ENCODE data around the gene IFITM2.
"Not testable (repeated sequence)": the region's sequence is repeated elsewhere in the genome, so short reads cannot be mapped to it uniquely, and the experiment has no call there.

Gene IFITM2

GRCh38 chr11:308740-309665 is 1.4 kb downstream of the IFITM2 start:
- DNase-seq (ENCODE audit: low read depth, low spot score): not testable (repeated sequence)

GRCh38 chr11:309979-310572 is 2.5 kb downstream of the IFITM2 start:
- not testable (repeated sequence) for DNase-seq (ENCODE audit: low read depth, low spot score)

- DNase-seq (ENCODE audit: low read depth, low spot score): not testable (repeated sequence)
Measured at GRCh38 chr11:311013-311748, 3.6 kb downstream of the IFITM2 start.

- DNase-seq (ENCODE audit: low read depth, low spot score): no peak
Measured at GRCh38 chr11:312092-312816, 4.6 kb downstream of the IFITM2 start.

- no peak for DNase-seq (ENCODE audit: low read depth, low spot score)
Measured at GRCh38 chr11:313304-313786, 5.7 kb downstream of the IFITM2 start.

- no peak for DNase-seq (ENCODE audit: low read depth, low spot score)
Measured at GRCh38 chr11:313787-314553, 6.4 kb downstream of the IFITM2 start, which contains the start of gene IFITM1. Gene IFITM1, plus strand, starts transcription at chr11:314040. Its CDS starts 131 bp downstream, at chr11:314171.

- DNase-seq (ENCODE audit: low read depth, low spot score): not testable (repeated sequence)
Measured at GRCh38 chr11:314554-314875, 6.9 kb downstream of the IFITM2 start.

GRCh38 chr11:315051-315481 is 7.5 kb downstream of the IFITM2 start:
- DNase-seq (ENCODE audit: low read depth, low spot score): no peak

GRCh38 chr11:315516-315994 is 7.9 kb downstream of the IFITM2 start:
- DNase-seq (ENCODE audit: low read depth, low spot score): no peak

GRCh38 chr11:316031-316701 is 8.6 kb downstream of the IFITM2 start:
- no peak for DNase-seq (ENCODE audit: low read depth, low spot score)

GRCh38 chr11:316891-317301 is 9.3 kb downstream of the IFITM2 start:
- DNase-seq (ENCODE audit: low read depth, low spot score): no peak

- DNase-seq (ENCODE audit: low read depth, low spot score): not testable (repeated sequence)
Measured at GRCh38 chr11:317668-318404, 10.2 kb downstream of the IFITM2 start.

GRCh38 chr11:318405-319120 is 10.9 kb downstream of the IFITM2 start:
- DNase-seq (ENCODE audit: low read depth, low spot score): not testable (repeated sequence)

GRCh38 chr11:319121-319887 is 11.7 kb downstream of the IFITM2 start:
- not testable (repeated sequence) for DNase-seq (ENCODE audit: low read depth, low spot score)

GRCh38 chr11:319888-320273 is 12.3 kb downstream of the IFITM2 start:
- DNase-seq (ENCODE audit: low read depth, low spot score): not testable (repeated sequence)

GRCh38 chr11:324156-324555 is 16.5 kb downstream of the IFITM2 start:
- no peak for DNase-seq (ENCODE audit: low read depth, low spot score)

- not testable (repeated sequence) for DNase-seq (ENCODE audit: low read depth, low spot score)
Measured at GRCh38 chr11:324593-325517, 17.2 kb downstream of the IFITM2 start.
